Fibroblast of skin of right biceps (primary cell): ENCODE results near the gene TMEM126B.
A peak's percentile ranks its signal among the peaks of the same experiment; 100 is the strongest.
"Not testable (repeated sequence)": the region's sequence is repeated elsewhere in the genome, so short reads cannot be mapped to it uniquely, and the experiment has no call there.

Experiments
- DNase-seq: peaks from one replicate; pipeline ENCODE4 v3.0.0-alpha.2; 2013

TMEM126B gene

GRCh38 chr11:85627998-85628770, at the start of gene TMEM126B:
TSS of gene TMEM126B (plus strand) at chr11:85628593. CDS start at chr11:85628608, 15 bp downstream.
- peak; percentile 98 for DNase-seq

DNA sequence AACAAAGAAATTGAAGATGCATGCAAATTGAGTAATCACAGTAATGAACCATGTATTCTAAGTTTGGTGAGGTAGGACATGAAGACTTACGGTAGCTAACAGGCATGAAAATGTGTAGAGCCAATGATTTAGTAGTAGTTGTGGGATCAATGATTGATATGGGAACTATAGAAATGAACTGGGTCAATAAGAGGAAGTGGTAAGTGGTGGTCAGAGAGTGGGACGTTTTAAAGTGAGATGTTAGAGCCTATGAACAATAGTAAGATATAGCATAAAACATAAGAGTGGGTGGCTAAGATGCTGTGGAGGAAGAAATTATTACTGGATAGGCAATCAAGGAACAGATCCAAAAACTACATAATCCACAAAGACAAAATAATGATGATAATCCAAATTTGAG, 46.3 kb upstream of the TMEM126B start:
- no peak for DNase-seq

- no peak for DNase-seq
These were observed 39.0 kb upstream of the TMEM126B start for GRCh38 chr11:85589373-85589772.

DNA sequence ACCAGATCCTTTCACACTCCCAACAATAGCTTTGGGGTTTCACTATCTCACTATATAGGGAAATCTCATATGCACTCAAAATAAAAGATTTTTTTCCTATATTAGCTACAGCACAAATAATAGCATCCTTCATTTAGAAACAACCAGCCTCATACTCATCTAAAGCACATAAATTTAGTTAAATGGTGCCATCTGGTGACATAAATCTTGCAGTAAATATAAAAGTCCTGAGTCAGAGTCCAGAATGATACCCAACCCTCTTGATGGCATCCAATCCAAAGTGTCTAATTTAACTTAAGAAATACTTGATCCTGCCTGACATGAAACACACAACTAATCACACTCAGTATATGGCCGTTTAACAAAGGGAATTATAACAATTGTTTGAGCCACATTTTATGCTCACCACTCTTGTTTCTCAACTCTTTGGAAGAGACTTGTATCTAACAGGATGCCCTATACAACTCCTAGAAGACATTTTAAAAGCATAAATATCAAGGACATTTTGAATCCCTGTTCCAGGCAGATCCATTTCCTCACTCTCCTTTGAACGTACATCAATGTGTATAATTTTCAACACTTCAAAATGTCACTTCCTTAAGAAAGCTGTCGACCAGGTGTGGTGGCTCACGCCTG, 37.4 kb upstream of the TMEM126B start:
- DNase-seq = peak; percentile 49

DNA sequence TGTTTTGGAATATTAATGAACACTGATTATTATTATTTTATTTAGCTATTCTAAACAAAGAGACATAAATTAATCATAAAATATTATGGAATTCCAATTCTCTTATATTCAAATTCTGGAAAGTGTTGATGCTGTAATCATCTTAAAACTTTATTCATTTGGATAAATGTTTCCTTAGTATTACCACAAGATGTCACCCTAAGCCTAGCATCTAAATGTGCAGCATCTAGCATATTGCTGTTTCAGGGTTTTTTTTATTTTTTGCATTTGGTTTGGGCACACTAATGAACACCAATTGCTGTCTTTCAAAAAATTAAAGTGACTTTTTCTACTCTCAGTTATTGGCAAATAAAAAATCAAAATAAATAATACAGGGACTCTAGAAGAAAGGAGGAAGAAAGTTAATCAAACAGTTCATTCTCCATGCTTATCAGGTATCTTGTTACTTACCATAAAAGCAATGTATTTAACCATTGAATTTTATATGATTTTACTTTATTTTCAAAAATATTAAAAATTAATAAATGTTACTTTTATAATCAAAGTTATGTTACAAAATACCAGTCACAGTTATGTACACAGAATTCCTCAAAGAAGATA, 33.0 kb upstream of the TMEM126B start:
- DNase-seq = peak; percentile 48

GRCh38 chr11:85596886-85597285, 31.5 kb upstream of the TMEM126B start:
- no peak for DNase-seq

DNA sequence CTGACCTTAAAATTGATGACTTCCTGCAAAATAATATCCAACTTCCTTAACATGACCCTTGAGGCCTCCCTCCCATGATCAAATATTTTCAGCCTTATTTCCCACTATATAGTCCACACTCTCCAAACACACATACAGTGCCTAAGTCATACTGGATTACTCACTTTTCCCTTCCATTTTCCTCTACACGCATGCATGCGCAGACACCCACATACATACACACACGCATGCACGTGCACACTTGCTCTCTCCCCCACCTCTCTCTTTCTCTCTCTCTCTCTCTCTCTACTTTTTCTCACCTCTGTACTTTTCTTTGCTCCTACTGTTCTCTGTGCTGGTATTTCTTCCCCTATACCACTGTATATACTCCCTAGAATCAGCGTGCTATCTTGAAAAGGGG, 29.3 kb upstream of the TMEM126B start:
- no peak for DNase-seq

DNA sequence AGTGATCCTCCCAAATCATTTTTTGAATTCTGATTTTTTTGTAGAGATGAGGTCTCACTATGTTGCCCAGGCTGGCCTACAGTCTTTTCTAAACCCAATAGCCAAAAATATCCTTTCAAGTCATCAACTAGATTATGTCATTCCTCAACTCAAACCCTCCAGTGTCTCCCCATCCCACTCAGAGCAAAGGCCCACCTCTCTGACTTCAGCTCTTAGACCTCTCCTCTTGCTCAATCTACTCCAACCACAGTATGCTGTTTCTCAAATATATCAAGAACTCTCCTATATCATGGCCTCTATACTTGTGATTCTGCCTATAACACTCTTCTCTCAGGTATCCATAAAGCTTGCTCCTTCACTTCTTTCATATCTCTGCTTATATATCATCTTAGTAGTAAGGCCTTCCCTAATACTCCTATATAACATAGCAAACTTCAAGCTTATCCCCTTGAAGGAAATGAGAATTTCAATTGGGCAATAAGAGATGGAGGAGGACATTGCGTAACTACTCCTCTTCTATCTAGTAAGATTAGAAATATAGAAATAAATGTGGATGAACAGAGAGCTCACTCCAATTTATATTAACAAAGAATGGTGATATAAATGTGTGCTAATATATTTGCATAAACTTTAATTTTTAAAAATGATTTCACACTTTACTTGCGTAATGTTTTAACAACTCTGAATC, 25.7 kb upstream of the TMEM126B start:
- no peak for DNase-seq

- DNase-seq = no peak
These were observed 25.2 kb upstream of the TMEM126B start for GRCh38 chr11:85603220-85603619.

DNA sequence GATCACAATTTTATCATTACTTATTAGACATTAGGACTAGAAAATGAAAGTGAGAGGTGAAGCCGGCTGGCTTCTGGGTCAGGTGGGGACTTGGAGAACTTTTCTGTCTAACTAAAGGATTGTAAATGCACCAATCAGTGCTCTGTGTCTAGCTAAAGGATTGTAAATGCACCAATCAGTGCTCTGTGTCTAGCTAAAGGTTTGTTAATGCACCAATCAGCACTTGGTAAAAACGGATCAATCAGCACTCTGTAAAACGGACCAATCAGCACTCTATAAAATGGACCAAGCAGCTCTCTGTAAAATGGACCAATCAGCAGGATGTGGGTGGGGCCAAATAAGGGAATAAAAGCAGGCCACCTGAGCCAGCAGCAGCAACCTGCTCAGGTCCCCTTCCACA, 22.2 kb upstream of the TMEM126B start:
- not testable (repeated sequence) for DNase-seq

DNA sequence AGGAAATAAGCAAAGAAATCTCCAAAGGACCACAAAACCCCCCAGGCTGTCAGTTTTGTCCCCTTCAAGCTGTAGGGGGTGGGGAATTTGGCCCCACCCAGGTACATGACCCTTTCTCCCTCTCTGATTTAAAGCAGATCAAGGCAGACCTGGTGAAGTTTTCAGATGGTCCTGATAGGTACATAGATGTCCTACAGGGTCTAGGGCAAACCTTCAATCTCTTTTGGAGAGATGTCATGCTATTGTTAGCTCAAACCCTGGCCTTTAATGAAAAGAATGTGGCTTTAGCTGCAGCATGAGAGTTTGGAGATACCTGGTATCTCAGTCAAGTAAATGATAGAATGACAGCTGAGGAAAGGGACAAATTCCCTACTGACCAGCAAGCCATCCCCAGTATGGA, 19.8 kb upstream of the TMEM126B start:
- not testable (repeated sequence) for DNase-seq

- not testable (repeated sequence) for DNase-seq
These were observed 19.1 kb upstream of the TMEM126B start for GRCh38 chr11:85609286-85609685.

GRCh38 chr11:85611643-85612042, 16.8 kb upstream of the TMEM126B start:
- DNase-seq = not testable (repeated sequence)

- peak; percentile 3 for DNase-seq
These were observed 8.9 kb upstream of the TMEM126B start for GRCh38 chr11:85619499-85619898.

DNA sequence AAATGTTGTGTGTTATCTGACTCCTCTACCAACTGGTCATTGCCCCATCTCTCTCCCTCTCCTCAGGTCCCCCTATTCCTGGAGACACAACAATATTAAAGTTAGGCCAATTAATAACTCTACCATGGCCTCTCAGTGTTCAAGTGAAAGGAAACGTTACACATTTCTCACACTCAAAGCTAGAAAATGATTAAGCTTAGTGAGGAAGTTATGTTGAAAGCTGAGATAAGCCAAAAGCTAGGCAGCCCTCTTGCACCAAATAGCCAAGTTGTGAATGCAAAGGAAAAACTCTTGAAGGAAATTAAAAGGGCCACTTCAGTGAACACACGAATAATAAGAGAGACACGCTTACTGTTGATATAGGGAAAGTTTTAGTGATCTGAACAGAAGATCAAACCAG, 8.1 kb upstream of the TMEM126B start:
- no peak for DNase-seq

GRCh38 chr11:85626496-85626895, 1.9 kb upstream of the TMEM126B start:
- no peak for DNase-seq

- DNase-seq = peak; percentile 28
These were observed 928 bp upstream of the TMEM126B start, which contains the start of gene DLG2 for GRCh38 chr11:85627332-85627997. TSS of gene DLG2 (minus strand) at chr11:85627344.

GRCh38 chr11:85628771-85629341, 463 bp downstream of the TMEM126B start:
- peak; percentile 6 for DNase-seq

DNA sequence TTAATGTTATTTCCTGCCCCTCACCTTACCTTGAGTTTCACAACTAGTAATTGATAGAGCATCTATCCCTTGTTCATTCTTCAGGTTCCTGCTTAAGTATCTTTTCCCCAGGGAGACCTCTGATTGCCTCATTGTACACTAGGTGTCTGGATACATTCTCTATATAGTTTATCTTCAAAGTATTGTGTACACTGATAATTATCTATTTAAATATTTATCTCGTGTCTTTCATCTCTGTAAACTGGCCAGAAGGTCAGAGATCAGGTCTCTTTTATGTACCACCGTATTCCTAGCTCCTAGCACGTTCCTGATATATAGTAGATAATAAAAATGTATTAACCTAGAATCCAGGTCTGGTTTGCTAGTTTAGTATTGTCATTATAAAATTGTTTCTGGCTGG, 6.4 kb downstream of the TMEM126B start:
- no peak for DNase-seq

DNA sequence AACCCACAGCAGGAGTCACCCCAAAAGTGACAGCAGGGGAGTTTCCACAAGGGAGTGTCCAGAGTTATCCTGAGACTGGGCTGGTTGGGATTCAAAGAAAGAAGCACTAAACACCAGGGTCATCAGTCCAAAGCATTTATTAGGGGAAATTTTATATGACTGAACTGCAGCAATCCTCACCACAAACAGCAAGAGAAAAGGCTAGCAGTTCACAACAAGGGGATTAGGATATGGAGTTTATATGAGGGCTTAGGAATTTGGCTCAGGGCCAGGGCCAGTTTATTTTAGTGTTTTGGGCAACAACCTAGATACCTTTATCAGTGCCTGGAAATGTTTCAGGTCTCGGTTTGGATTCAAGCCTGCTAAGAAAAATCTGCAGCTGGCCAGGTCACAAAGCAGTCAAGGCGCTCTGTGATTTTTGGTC, 14.8 kb downstream of the TMEM126B start:
- DNase-seq = no peak

- no peak for DNase-seq
These were observed 18.7 kb downstream of the TMEM126B start for GRCh38 chr11:85647078-85647477.

GRCh38 chr11:85647604-85648299, 19.4 kb downstream of the TMEM126B start, which contains the start of gene TMEM126A:
TSS of gene TMEM126A (plus strand) at chr11:85647967. CDS start at chr11:85650256, 2,289 bp downstream.
- peak; percentile 82 for DNase-seq
